HG02885 (cell line): ENCODE measurements around the gene VPS18.
A peak's percentile ranks its signal among the peaks of the same experiment; 100 is the strongest.

ENCODE experiments used
- ATAC-seq: cut with Tn5 transposase; IDR thresholded peaks from one replicate; pipeline ENCODE4 v1.9.1; 2021; ENCODE audit warnings: mild to moderate bottlenecking; ENCODE audit not compliant: unreplicated experiment, poor library complexity

Gene VPS18

GRCh38 chr15:40894681-40895448 is 615 bp downstream of the VPS18 start:
- ATAC-seq: peak; percentile 44

GRCh38 chr15:40899536-40900207 is 5.4 kb downstream of the VPS18 start:
- ATAC-seq: no peak

- ATAC-seq: no peak
Measured at GRCh38 chr15:40900256-40901052, 6.2 kb downstream of the VPS18 start.

GRCh38 chr15:40901053-40901443 is 6.8 kb downstream of the VPS18 start:
- ATAC-seq: no peak

GRCh38 chr15:40902605-40903561 is 8.6 kb downstream of the VPS18 start:
- no peak for ATAC-seq

- no peak for ATAC-seq
Measured at GRCh38 chr15:40904552-40905201, 10.4 kb downstream of the VPS18 start.

- ATAC-seq: peak; percentile 73
Measured at GRCh38 chr15:40906091-40906990, 12.1 kb downstream of the VPS18 start.

- no peak for ATAC-seq
Measured at GRCh38 chr15:40906991-40907802, 12.9 kb downstream of the VPS18 start.

- ATAC-seq: no peak
Measured at GRCh38 chr15:40908095-40908494, 13.8 kb downstream of the VPS18 start.

- ATAC-seq: no peak
Measured at GRCh38 chr15:40909662-40910630, 15.7 kb downstream of the VPS18 start.

- ATAC-seq: no peak
Measured at GRCh38 chr15:40911141-40911540, 16.9 kb downstream of the VPS18 start.

- no peak for ATAC-seq
Measured at GRCh38 chr15:40911693-40912092, 17.4 kb downstream of the VPS18 start.

GRCh38 chr15:40912478-40912877 is 18.2 kb downstream of the VPS18 start:
- ATAC-seq: no peak

GRCh38 chr15:40914013-40914412 is 19.8 kb downstream of the VPS18 start:
- ATAC-seq: no peak

GRCh38 chr15:40914486-40914885 is 20.2 kb downstream of the VPS18 start:
- no peak for ATAC-seq

GRCh38 chr15:40915116-40915661 is 20.9 kb downstream of the VPS18 start:
- no peak for ATAC-seq
